Measurements from ENCODE around the gene DNAH8. TPM values are rescaled to one million over a fixed set of nuclear protein-coding genes. Genes with fewer than 3 reads are reported as not detected.

The DNAH8 gene
- total RNA-seq, 4 donors from 2014 or later = 0.22 TPM; not detected in 3

GRCh38 chr6:38852215-38852614, 137.1 kb downstream of the DNAH8 start:
- no peak for DNase-seq (ENCODE audit: low spot score in 2 of 2)
- Histone ChIP-seq H3K4me3 (no peak overlapping the region), H3K36me3 (no peaks in the 10 kb centered on the region), H3K9me3 (no peaks in the 10 kb centered on the region), H3K4me1 (no peaks in the 10 kb centered on the region), H3K27me3 (peaks cover 0 to 10% of the 10 kb centered on the region in 2 donors), H3K27ac (no peak overlapping the region)
- TF ChIP-seq EP300 (IDR thresholded peaks at IDR 0.05) = no peak
- no peak for TF ChIP-seq POLR2A (IDR thresholded peaks at IDR 0.05)
- TF ChIP-seq CTCF (IDR thresholded peaks at IDR 0.05) = no peak
- WGBS, 2 donors = 62 to 66% methylated on average over 3 of the region's 3 CpGs

GRCh38 chr6:38853236-38853635, 138.1 kb downstream of the DNAH8 start:
- Histone ChIP-seq H3K4me1 (no peaks in the 10 kb centered on the region), H3K4me3 (no peak overlapping the region), H3K9me3 (no peaks in the 10 kb centered on the region), H3K36me3 (no peaks in the 10 kb centered on the region), H3K27ac (no peak overlapping the region), H3K27me3 (peaks cover 0 to 10% of the 10 kb centered on the region in 2 donors)
- 94 to 95% methylated on average over 2 of the region's 2 CpGs for WGBS, 2 donors
- no peak for TF ChIP-seq POLR2A (IDR thresholded peaks at IDR 0.05)
- no peak for TF ChIP-seq CTCF (IDR thresholded peaks at IDR 0.05)
- no peak for TF ChIP-seq EP300 (IDR thresholded peaks at IDR 0.05)
- DNase-seq (ENCODE audit: low spot score in 2 of 2) = no peak

- Histone ChIP-seq H3K9me3 (no peaks in the 10 kb centered on the region), H3K4me1 (no peaks in the 10 kb centered on the region), H3K27me3 (peaks cover 0 to 10% of the 10 kb centered on the region in 2 donors), H3K27ac (no peak overlapping the region), H3K36me3 (no peaks in the 10 kb centered on the region), H3K4me3 (no peak overlapping the region)
- 77 to 82% methylated on average over 2 of the region's 2 CpGs for WGBS, 2 donors
- no peak for DNase-seq (ENCODE audit: low spot score in 2 of 2)
- TF ChIP-seq POLR2A (IDR thresholded peaks at IDR 0.05) (no peak), CTCF (IDR thresholded peaks at IDR 0.05) (no peak), EP300 (IDR thresholded peaks at IDR 0.05) (no peak)
These were observed 141.4 kb downstream of the DNAH8 start for GRCh38 chr6:38856492-38856891.

GRCh38 chr6:38857815-38858214, 142.7 kb downstream of the DNAH8 start:
- H3K27ac ChIP-seq = no peak overlapping the region
- no peak for DNase-seq (ENCODE audit: low spot score in 2 of 2)
- H3K4me1 ChIP-seq = no peaks in the 10 kb centered on the region
- H3K9me3 ChIP-seq = no peaks in the 10 kb centered on the region
- peaks cover 0 to 4% of the 10 kb centered on the region in 2 donors for H3K27me3 ChIP-seq
- no peak overlapping the region for H3K4me3 ChIP-seq
- TF ChIP-seq EP300 (IDR thresholded peaks at IDR 0.05) (no peak), CTCF (IDR thresholded peaks at IDR 0.05) (no peak), POLR2A (IDR thresholded peaks at IDR 0.05) (no peak)
- WGBS, 2 donors = 92 to 93% methylated on average over 5 of the region's 5 CpGs
- H3K36me3 ChIP-seq = no peaks in the 10 kb centered on the region

GRCh38 chr6:38860041-38860440, 144.9 kb downstream of the DNAH8 start:
- Histone ChIP-seq H3K4me1 (no peaks in the 10 kb centered on the region), H3K9me3 (no peaks in the 10 kb centered on the region), H3K36me3 (no peaks in the 10 kb centered on the region), H3K27ac (no peak overlapping the region), H3K27me3 (peaks cover 0 to 4% of the 10 kb centered on the region in 2 donors), H3K4me3 (no peak overlapping the region)
- no peak for TF ChIP-seq EP300 (IDR thresholded peaks at IDR 0.05)
- TF ChIP-seq CTCF (IDR thresholded peaks at IDR 0.05) = no peak
- TF ChIP-seq POLR2A (IDR thresholded peaks at IDR 0.05) = no peak
- no peak for DNase-seq (ENCODE audit: low spot score in 2 of 2)
- WGBS, 2 donors = 73 to 80% methylated on average over 2 of the region's 2 CpGs

Measured in tibial nerve (tissue), 4 donors.